H1 (cell line): Measurements from ENCODE around the gene ADGRL3. TPM values are rescaled to one million over a fixed set of nuclear protein-coding genes. Genes with fewer than 3 reads are reported as not detected.

Experiments
- CTCF ChIA-PET: fragments of 300-600 bp; sonication (Branson Sonifier 250); formaldehyde crosslinking; loops from one replicate; lab custom pipeline; 2021; ENCODE audit not compliant: partially characterized antibody; lab: Charles Lee
- POLR2A ChIA-PET: fragments of 300-600 bp; sonication (Branson Sonifier 250); formaldehyde crosslinking; loops from one replicate; lab custom pipeline; 2021; ENCODE audit warnings: inconsistent platforms; ENCODE audit not compliant: partially characterized antibody; lab: Charles Lee
- DNase-seq, 2 experiments: peaks; one replicate each; pipeline versions ENCODE4 v3.0.0 to v3.0.0-alpha.2; 2010 to 2022; ENCODE audit warnings: low spot score in 2 of 2, low read depth in 1 of 2, mixed read lengths in 1 of 2
- FAIRE-seq: peaks from 2 replicates; lab custom pipeline; 2011; peaks lifted over from hg19 to GRCh38; lab: Jason Lieb, UNC
- H2AFZ ChIP-seq: 2 replicates; pipeline ENCODE4 v1.8.1; 2012; ENCODE audit warnings: low read length, inconsistent platforms
- H2AK5ac ChIP-seq: 2 replicates; pipeline ENCODE4 v1.6.1; 2013; ENCODE audit warnings: low read depth, low read length
- H2BK120ac ChIP-seq: replicated peaks from 2 replicates; pipeline ENCODE3; 2013; ENCODE audit warnings: low read depth, low read length, inconsistent platforms
- H2BK12ac ChIP-seq: 2 replicates; pipeline ENCODE4 v1.6.1; 2013; ENCODE audit warnings: low read depth, low read length
- H2BK15ac ChIP-seq: 2 replicates; pipeline ENCODE4 v1.6.1; 2013; ENCODE audit warnings: low read length
- H2BK20ac ChIP-seq: 2 replicates; pipeline ENCODE4 v1.6.1; 2013; ENCODE audit warnings: low read length
- H2BK5ac ChIP-seq: 2 replicates; pipeline ENCODE4 v1.6.1; 2013; ENCODE audit warnings: low read depth, low read length
- H3K14ac ChIP-seq: 2 replicates; pipeline ENCODE4 v1.6.1; 2013; ENCODE audit warnings: inconsistent platforms; ENCODE audit not compliant: insufficient read length
- H3K18ac ChIP-seq: 2 replicates; pipeline ENCODE4 v1.6.1; 2013; ENCODE audit warnings: low read length; ENCODE audit errors: extremely low read depth
- H3K23ac ChIP-seq: 2 replicates; pipeline ENCODE4 v1.6.1; 2013; ENCODE audit warnings: inconsistent platforms; ENCODE audit not compliant: insufficient read length
- H3K23me2 ChIP-seq: 2 replicates; pipeline ENCODE4 v1.6.1; 2013; ENCODE audit warnings: low read depth, low read length
- H3K27ac ChIP-seq: 2 replicates; pipeline ENCODE4 v1.6.1; 2011; ENCODE audit warnings: low read depth, low read length, inconsistent platforms
- H3K27me3 ChIP-seq, 4 experiments: replicated peaks in 1 of 4; 1 replicate in 1 of 4; 2 replicates in 3 of 4; pipeline versions ENCODE4 v1.6.1 to v1.8.1; 2011 to 2013; ENCODE audit warnings: low read length in 3 of 4, mild to moderate bottlenecking in 3 of 4, inconsistent platforms in 2 of 4, mixed read lengths in 2 of 4, moderate library complexity in 1 of 4; ENCODE audit not compliant: control insufficient read depth in 3 of 4, insufficient read depth in 3 of 4; ENCODE audit errors: extremely low read depth in 1 of 4
- H3K36me3 ChIP-seq, 4 experiments: 2 replicates each; pipeline versions ENCODE4 v1.6.1 to v1.8.1; 2011 to 2013; ENCODE audit warnings: mild to moderate bottlenecking in 4 of 4, low read length in 3 of 4, moderate library complexity in 2 of 4, control low read depth in 1 of 4, inconsistent platforms in 1 of 4; ENCODE audit not compliant: insufficient read depth in 4 of 4, control insufficient read depth in 2 of 4
- H3K4ac ChIP-seq: replicated peaks from 2 replicates; pipeline ENCODE3; 2013; ENCODE audit warnings: low read length, low read depth, mixed read lengths, inconsistent platforms; ENCODE audit not compliant: insufficient read length
- H3K4me1 ChIP-seq, 4 experiments: replicated peaks in 1 of 4; 1 replicate in 1 of 4; 2 replicates in 3 of 4; pipeline versions ENCODE4 v1.6.1 to v1.8.1; 2011 to 2013; ENCODE audit warnings: low read length in 3 of 4, inconsistent platforms in 2 of 4, mixed read lengths in 1 of 4; ENCODE audit not compliant: insufficient read depth in 4 of 4, control insufficient read depth in 3 of 4
- H3K4me2 ChIP-seq, 2 experiments: 2 replicates each; pipeline versions ENCODE4 v1.6.1 to v1.8.1; 2011 to 2013; ENCODE audit warnings: low read depth in 2 of 2, low read length in 2 of 2, control low read depth in 1 of 2, inconsistent platforms in 1 of 2, mild to moderate bottlenecking in 1 of 2; ENCODE audit not compliant: insufficient read depth in 1 of 2
- H3K4me3 ChIP-seq, 4 experiments: fragments of 200-600, 300-600 bp in 1 of 4; sonication (generic), shearing (Covaris generic), sonication (Bioruptor Twin) in 1 of 4; 2 replicates each; pipeline versions ENCODE4 v1.5.1 to v1.8.1; 2011 to 2016; ENCODE audit warnings: low read length in 4 of 4, low read depth in 3 of 4, control low read depth in 2 of 4, inconsistent platforms in 2 of 4, mild to moderate bottlenecking in 2 of 4, mixed read lengths in 1 of 4, moderate library complexity in 1 of 4; ENCODE audit not compliant: insufficient read depth in 2 of 4; ENCODE audit errors: extremely low read depth in 1 of 4
- H3K56ac ChIP-seq: replicated peaks from 2 replicates; pipeline ENCODE3; 2013; ENCODE audit warnings: low read depth, mild to moderate bottlenecking, mixed read lengths, low read length, inconsistent platforms; ENCODE audit not compliant: insufficient read length
- H3K79me1 ChIP-seq: 2 replicates; pipeline ENCODE4 v1.6.1; 2013; ENCODE audit warnings: low read depth, low read length, control low read depth
- H3K79me2 ChIP-seq, 2 experiments: 2 replicates each; pipeline versions ENCODE4 v1.6.1 to v1.8.1; 2012 to 2013; ENCODE audit warnings: low read length in 2 of 2, mild to moderate bottlenecking in 2 of 2, inconsistent platforms in 1 of 2; ENCODE audit not compliant: insufficient read depth in 2 of 2, control insufficient read depth in 1 of 2
- H3K9ac ChIP-seq, 4 experiments: replicated peaks in 1 of 4; 1 replicate in 1 of 4; 2 replicates in 3 of 4; pipeline versions ENCODE4 v1.6.1 to v1.8.1; 2011 to 2013; ENCODE audit warnings: low read depth in 3 of 4, low read length in 3 of 4, control low read depth in 2 of 4, mild to moderate bottlenecking in 2 of 4, moderate library complexity in 2 of 4, inconsistent platforms in 1 of 4; ENCODE audit errors: extremely low read depth in 1 of 4
- H3K9me3 ChIP-seq, 2 experiments: 2 replicates each; pipeline versions ENCODE4 v1.6.1 to v1.8.1; 2012 to 2013; ENCODE audit warnings: mild to moderate bottlenecking in 2 of 2, moderate library complexity in 2 of 2, control low read depth in 1 of 2, inconsistent platforms in 1 of 2, low read depth in 1 of 2, low read length in 1 of 2, mixed read lengths in 1 of 2; ENCODE audit not compliant: insufficient read depth in 2 of 2
- H4K20me1 ChIP-seq, 2 experiments: replicated peaks in 1 of 2; 2 replicates each; pipeline versions ENCODE3 to v1.8.1; 2011 to 2013; ENCODE audit warnings: inconsistent platforms in 2 of 2, low read length in 2 of 2, mild to moderate bottlenecking in 1 of 2; ENCODE audit not compliant: insufficient read depth in 2 of 2, control insufficient read depth in 1 of 2
- H4K5ac ChIP-seq: 2 replicates; pipeline ENCODE4 v1.6.1; 2013; ENCODE audit warnings: low read length, low read depth, mixed read lengths, inconsistent platforms; ENCODE audit not compliant: insufficient read length
- H4K8ac ChIP-seq: 2 replicates; pipeline ENCODE4 v1.8.0; 2013; ENCODE audit warnings: mild to moderate bottlenecking, moderate library complexity, low read length, inconsistent platforms; ENCODE audit not compliant: insufficient read depth; ENCODE audit errors: extremely low read depth
- H4K91ac ChIP-seq: replicated peaks from 2 replicates; pipeline ENCODE3; 2013; ENCODE audit warnings: low read length, mixed read lengths, inconsistent platforms; ENCODE audit not compliant: insufficient read length
- ASH2L ChIP-seq: fragments of 200-600, 300-600 bp; sonication (generic); IDR thresholded peaks from one replicate; pipeline ENCODE4 v1.7.1; 2017; ENCODE audit warnings: low read length
- BRCA1 ChIP-seq: IDR thresholded peaks from 2 replicates; pipeline ENCODE4 v1.6.1; 2012; ENCODE audit warnings: low read depth, low read length, improper control_type of control experiment
- EP300 ChIP-seq, 2 experiments: IDR thresholded peaks; 1 replicate in 1 of 2; 2 replicates in 1 of 2; pipeline ENCODE4 v1.6.1; 2011 to 2012; ENCODE audit warnings: low read depth in 2 of 2, low read length in 2 of 2, mild to moderate bottlenecking in 2 of 2, borderline replicate concordance in 1 of 2, inconsistent platforms in 1 of 2, moderate library complexity in 1 of 2
- FOSL1 ChIP-seq: IDR thresholded peaks from 2 replicates; pipeline ENCODE4 v1.6.1; 2011; ENCODE audit warnings: mild to moderate bottlenecking, low read depth, low read length, moderate library complexity; ENCODE audit not compliant: insufficient read depth
- GTF2F1 ChIP-seq: IDR thresholded peaks from 2 replicates; pipeline ENCODE4 v1.6.1; 2012; ENCODE audit warnings: low read depth, low read length, improper control_type of control experiment, borderline replicate concordance
- MAFK ChIP-seq: IDR thresholded peaks from 2 replicates; pipeline ENCODE4 v1.6.1; 2012; ENCODE audit warnings: low read depth, mild to moderate bottlenecking, improper control_type of control experiment, low read length
- RAD21 ChIP-seq, 2 experiments: IDR thresholded peaks in 1 of 2; conservative IDR thresholded peaks in 1 of 2; 2 replicates each; pipeline ENCODE4 v1.6.1; 2011; ENCODE audit warnings: low read depth in 2 of 2, low read length in 2 of 2, improper control_type of control experiment in 1 of 2, inconsistent platforms in 1 of 2, mild to moderate bottlenecking in 1 of 2, moderate library complexity in 1 of 2
- RNF2 ChIP-seq: fragments of 200-900, 300-1000 bp; sonication (generic); IDR thresholded peaks from 2 replicates; pipeline ENCODE4 v1.7.1; 2016; ENCODE audit warnings: borderline replicate concordance, low read depth, mild to moderate bottlenecking, antibody characterized with exemption, low read length; ENCODE audit not compliant: poor library complexity, severe bottlenecking; ENCODE audit errors: missing control alignments
- SP4 ChIP-seq: IDR thresholded peaks from 2 replicates; pipeline ENCODE4 v1.6.1; 2012; ENCODE audit warnings: low read length, inconsistent platforms
- TBP ChIP-seq: IDR thresholded peaks from 2 replicates; pipeline ENCODE4 v1.6.1; 2011; ENCODE audit warnings: low read depth, low read length, improper control_type of control experiment
- USF2 ChIP-seq: IDR thresholded peaks from 2 replicates; pipeline ENCODE4 v1.6.1; 2011; ENCODE audit warnings: low read length, improper control_type of control experiment
- YY1 ChIP-seq: IDR thresholded peaks from 2 replicates; pipeline ENCODE4 v1.6.1; 2011; ENCODE audit warnings: low read depth, mild to moderate bottlenecking, low read length
- ZNF274 ChIP-seq: IDR thresholded peaks from 2 replicates; pipeline ENCODE4 v1.7.0; 2012; ENCODE audit warnings: low read length, borderline replicate concordance; ENCODE audit errors: extremely low read depth
- WGBS, 2 experiments: shearing (Covaris generic) in 1 of 2; methylation state at CpG; one replicate each; pipeline versions ENCODE4 v1.1.6 to v1.1.7; 2013 to 2015; ENCODE audit warnings: low lambda C conversion rate in 2 of 2, mixed read lengths in 2 of 2, inconsistent platforms in 1 of 2, low coverage in 1 of 2, missing lambda C conversion rate in 1 of 2; ENCODE audit not compliant: insufficient replicate concordance in 2 of 2, insufficient coverage in 1 of 2, insufficient read length in 1 of 2; ENCODE audit errors: extremely low coverage in 1 of 2, missing lambda C conversion rate in 1 of 2; 5-methylcytosine and 5-hydroxymethylcytosine counted together
- polyA plus RNA-seq, 7 experiments: library from polyadenylated mRNA; depleted of rRNA in 3 of 7; stranded (reverse) in 5 of 7; unstranded in 2 of 7; fragments of >200 nt in 5 of 7; fragments of 200-250 nt in 2 of 7; gene quantifications; 1 replicate in 5 of 7; 2 replicates in 1 of 7; 4 replicates in 1 of 7; pipeline versions ENCODE4 v1.2.1 to v1.2.3, GENCODE V29; 2011 to 2013; ENCODE audit warnings: missing spikeins in 2 of 7, mixed read lengths in 2 of 7
- total RNA-seq: library from RNA; stranded (reverse); fragmentation: NEBNext Ultra II Directional; extraction: Animal tissue kit (Norgen Biotek cat#: 25700); gene quantifications from 2 replicates; pipeline ENCODE4 v1.2.1, GENCODE V29; 2021

The ADGRL3 gene
- total and polyA plus RNA-seq, 2 of the 8 experiments (the other 6 are each of a cell fraction or from before 2014, with no cell fraction given): 6.6 to 13.0 TPM

GRCh38 chr4:61152433-61152832, 47.7 kb upstream of the ADGRL3 start:
- H3K27ac ChIP-seq: no peak overlapping the region
- H3K9me3 ChIP-seq: no peaks in the 10 kb centered on the region
- CTCF ChIA-PET: no interaction called here
- H3K79me2 ChIP-seq: no peaks in the 10 kb centered on the region
- FAIRE-seq (no peak), DNase-seq (peak in 1 of 2 experiments; percentile 0)
- WGBS, 2 experiments: 95% methylated on average over 4 of the region's 4 CpGs; no CpG with 5 or more reads in 1 of the 2 experiments
- no peak overlapping the region for H3K56ac ChIP-seq
- H3K18ac ChIP-seq: no peak overlapping the region
- H3K4me1 ChIP-seq: peaks cover 0 to 3% (median 1%) of the 10 kb centered on the region in 4 experiments; a peak in 2 of 7 replicates
- no peak overlapping the region for H3K9ac ChIP-seq
- no peak overlapping the region for H4K8ac ChIP-seq
- no peak overlapping the region for H2BK15ac ChIP-seq
- no peak overlapping the region for H4K5ac ChIP-seq
- H3K27me3 ChIP-seq: no peaks in the 10 kb centered on the region; a peak in 1 of 7 replicates
- H3K23me2 ChIP-seq: no peaks in the 10 kb centered on the region
- H4K91ac ChIP-seq: no peak overlapping the region
- TF ChIP-seq ZNF274: no peak
- no peak for TF ChIP-seq GTF2F1
- no peak for TF ChIP-seq BRCA1
- no peak for TF ChIP-seq MAFK
- TF ChIP-seq SP4: no peak
- no peak for TF ChIP-seq RAD21 (IDR thresholded peaks at IDR 0.05 in 1 of 2, conservative IDR thresholded peaks at IDR 0.05 in 1 of 2; ENCODE audit: low read depth in 2 of 2, low read length in 2 of 2)
- no peak for TF ChIP-seq RNF2
- TF ChIP-seq YY1: no peak
- no peak for TF ChIP-seq ASH2L
- TF ChIP-seq EP300 (IDR thresholded peaks at IDR 0.05; ENCODE audit: borderline replicate concordance in 1 of 2, low read depth in 2 of 2, low read length in 2 of 2): no peak
- no peak for TF ChIP-seq USF2
- no peak for TF ChIP-seq FOSL1
- no peak for TF ChIP-seq TBP
- H2BK12ac ChIP-seq: no peak overlapping the region
- no peak overlapping the region for H2BK5ac ChIP-seq
- no peak overlapping the region for H2AK5ac ChIP-seq
- POLR2A ChIA-PET: no interaction called here
- H3K4ac ChIP-seq: no peak overlapping the region
- no peaks in the 10 kb centered on the region for H4K20me1 ChIP-seq
- H3K4me2 ChIP-seq: no peak overlapping the region
- no peaks in the 10 kb centered on the region for H3K79me1 ChIP-seq
- H3K23ac ChIP-seq: no peak overlapping the region
- H3K4me3 ChIP-seq: no peak overlapping the region
- no peak overlapping the region for H2BK120ac ChIP-seq
- H3K36me3 ChIP-seq: no peaks in the 10 kb centered on the region
- no peak overlapping the region for H3K14ac ChIP-seq
- H2BK20ac ChIP-seq: no peak overlapping the region
- H2AFZ ChIP-seq: 0 out of 2 replicates have a peak overlapping the region, but pooled peaks have one; percentile 18
